A673 (cell line): ENCODE measurements around the gene STXBP5. TPM values are rescaled to one million over a fixed set of nuclear protein-coding genes. Genes with fewer than 3 reads are reported as not detected.

Source experiments
- BruUV-seq: library from RNA; stranded (reverse); fragments of 400-500 nt; replicated peaks from 2 replicates; lab custom pipeline; 2021; lab: Mats Ljungman, UMichigan
- CTCF ChIA-PET: fragments of 300-600 bp; sonication (Branson Sonifier 250); formaldehyde crosslinking; loops from one replicate; lab custom pipeline; 2022; ENCODE audit warnings: antibody characterized with exemption; lab: Charles Lee
- POLR2A ChIA-PET: fragments of 300-600 bp; sonication (Branson Sonifier 250); formaldehyde crosslinking; loops from one replicate; lab custom pipeline; 2022; ENCODE audit warnings: antibody characterized with exemption; ENCODE audit not compliant: low non-redundant PET; lab: Charles Lee
- DNase-seq: peaks from one replicate; pipeline ENCODE4 v3.0.0-alpha.2; 2015; ENCODE audit warnings: low spot score
- H3K27ac ChIP-seq: fragments of 200-600 bp; sonication (generic); 2 replicates; pipeline ENCODE4 v1.5.1; 2016; ENCODE audit warnings: mixed run types, low read depth, mild to moderate bottlenecking, mixed read lengths, antibody characterized with exemption, low read length; ENCODE audit not compliant: poor library complexity, severe bottlenecking
- H3K27me3 ChIP-seq: fragments of 200-600 bp; sonication (generic); replicated peaks from 2 replicates; pipeline ENCODE4 v1.6.1; 2017; ENCODE audit warnings: mixed run types, low read depth, mild to moderate bottlenecking, mixed read lengths, antibody characterized with exemption, low read length; ENCODE audit not compliant: insufficient read depth, poor library complexity
- H3K36me3 ChIP-seq: fragments of 200-600 bp; sonication (generic); 2 replicates; pipeline ENCODE4 v1.6.1; 2016; ENCODE audit warnings: mixed run types, mild to moderate bottlenecking, mixed read lengths, antibody characterized with exemption, low read length; ENCODE audit not compliant: insufficient read depth, poor library complexity, severe bottlenecking
- H3K4me1 ChIP-seq: fragments of 200-600 bp; sonication (generic); 2 replicates; pipeline ENCODE4 v1.6.1; 2017; ENCODE audit warnings: mixed run types, mild to moderate bottlenecking, mixed read lengths, antibody characterized with exemption, low read length; ENCODE audit not compliant: insufficient read depth, poor library complexity, severe bottlenecking
- H3K4me3 ChIP-seq: fragments of 200-600 bp; sonication (generic); 2 replicates; pipeline ENCODE4 v1.5.1; 2016; ENCODE audit warnings: low read depth, mixed run types, mild to moderate bottlenecking, mixed read lengths, low read length; ENCODE audit not compliant: poor library complexity, severe bottlenecking
- H3K9me3 ChIP-seq: fragments of 200-600 bp; sonication (generic); 2 replicates; pipeline ENCODE4 v1.6.1; 2016; ENCODE audit warnings: mixed run types, low read depth, mild to moderate bottlenecking, mixed read lengths, antibody characterized with exemption, low read length; ENCODE audit not compliant: poor library complexity, severe bottlenecking
- CTCF ChIP-seq: fragments of 300-800, 200-600 bp; sonication (generic); conservative IDR thresholded peaks from 2 replicates; pipeline ENCODE4 v1.5.1; 2017; ENCODE audit warnings: low read depth, mild to moderate bottlenecking, antibody characterized with exemption, low read length, moderate library complexity, mixed read lengths
- EZH2 ChIP-seq: fragments of 200-600 bp; sonication (generic); IDR thresholded peaks from 2 replicates; pipeline ENCODE4 v1.6.1; 2017; ENCODE audit warnings: borderline replicate concordance, low read depth, mild to moderate bottlenecking, mixed read lengths, antibody characterized with exemption, low read length; ENCODE audit not compliant: poor library complexity, severe bottlenecking
- intact Hi-C: fragments of 100-400 bp; cut with micrococcal nuclease; formaldehyde crosslinking; loops from one replicate; pipeline ENCODE4 v1.10.0; 2022; ENCODE audit not compliant: unreplicated experiment
- total RNA-seq: library from RNA; stranded (reverse); gene quantifications from 2 replicates; pipeline ENCODE4 v1.2.3, GENCODE V29; 2021

The STXBP5 gene
- total RNA-seq, 1 experiment from 2014 or later: 14.5 TPM

- H3K27me3 ChIP-seq: peaks cover 9% of the 10 kb centered on the region
- H3K36me3 ChIP-seq: no peaks in the 10 kb centered on the region
- H3K9me3 ChIP-seq: no peaks in the 10 kb centered on the region
- intact Hi-C loops: no loop called here
- BruUV-seq: no TSS peak
- DNase-seq: no peak
- no peak overlapping the region for H3K27ac ChIP-seq
- no peak overlapping the region for H3K4me3 ChIP-seq
- H3K4me1 ChIP-seq: no peaks in the 10 kb centered on the region
- POLR2A ChIA-PET: no interaction called here
- TF ChIP-seq EZH2 (no peak), CTCF (no peak)
- CTCF ChIA-PET: no interaction called here
These were observed 47.3 kb upstream of the STXBP5 start for GRCh38 chr6:147156799-147157382.

GRCh38 chr6:147157930-147158329 lies 46.3 kb upstream of the STXBP5 start:
- ChIA-PET POLR2A (no interaction called here), CTCF (no interaction called here)
- H3K27me3 ChIP-seq: peaks cover 9% of the 10 kb centered on the region
- H3K36me3 ChIP-seq: no peaks in the 10 kb centered on the region
- H3K9me3 ChIP-seq: no peaks in the 10 kb centered on the region
- intact Hi-C loops: no loop called here
- H3K4me3 ChIP-seq: no peak overlapping the region
- no peak for TF ChIP-seq CTCF
- no peak for TF ChIP-seq EZH2
- H3K4me1 ChIP-seq: no peaks in the 10 kb centered on the region
- no peak for DNase-seq
- no peak overlapping the region for H3K27ac ChIP-seq
- no TSS peak for BruUV-seq

GRCh38 chr6:147158881-147159280 lies 45.3 kb upstream of the STXBP5 start:
- POLR2A ChIA-PET: no interaction called here
- Histone ChIP-seq H3K4me1 (no peaks in the 10 kb centered on the region), H3K9me3 (no peaks in the 10 kb centered on the region), H3K4me3 (no peak overlapping the region), H3K36me3 (no peaks in the 10 kb centered on the region), H3K27ac (no peak overlapping the region), H3K27me3 (peaks cover 9% of the 10 kb centered on the region)
- intact Hi-C loops: no loop called here
- BruUV-seq: no TSS peak
- TF ChIP-seq EZH2 (no peak), CTCF (no peak)
- DNase-seq: no peak
- CTCF ChIA-PET: no interaction called here
